HepG2 (cell line): ENCODE data around the gene SLC17A9. TPM values are rescaled to one million over a fixed set of nuclear protein-coding genes. Genes with fewer than 3 reads are reported as not detected.

Experiments used
- ARID5B ChIP-seq: IDR thresholded peaks from 2 replicates; pipeline ENCODE4 v1.4.0; 2020; ENCODE audit warnings: mild to moderate bottlenecking, missing genetic modification reagents
- EP300 ChIP-seq, 3 experiments: sonication (generic) in 1 of 3; formaldehyde crosslinking in 1 of 3; IDR thresholded peaks; 2 replicates each; pipeline versions ENCODE4 v1.5.1 to v1.6.1; 2011 to 2020; ENCODE audit warnings: low read depth in 2 of 3, low read length in 2 of 3, borderline replicate concordance in 1 of 3, improper control_type of control experiment in 1 of 3, mild to moderate bottlenecking in 1 of 3, missing genetic modification reagents in 1 of 3, moderate library complexity in 1 of 3
- ETV5 ChIP-seq: IDR thresholded peaks from 2 replicates; pipeline ENCODE4 v1.6.1; 2018; ENCODE audit warnings: missing biosample characterization, missing genetic modification reagents, inconsistent platforms, borderline replicate concordance
- KDM4B ChIP-seq: sonication (generic); formaldehyde crosslinking; IDR thresholded peaks from 2 replicates; pipeline ENCODE4 v1.4.0; 2020; ENCODE audit warnings: missing genetic modification reagents
- ZNF235 ChIP-seq: sonication (generic); formaldehyde crosslinking; IDR thresholded peaks from 2 replicates; pipeline ENCODE4 v1.8.1; 2023; ENCODE audit warnings: mild to moderate bottlenecking, missing genetic modification reagents, borderline replicate concordance
- ZNF280D ChIP-seq: sonication (generic); formaldehyde crosslinking; IDR thresholded peaks from 2 replicates; pipeline ENCODE4 v1.5.1; 2020; ENCODE audit warnings: mild to moderate bottlenecking, missing genetic modification reagents
- ZNF281 ChIP-seq: sonication (generic); formaldehyde crosslinking; IDR thresholded peaks from 2 replicates; pipeline ENCODE4 v1.4.0; 2020; ENCODE audit warnings: missing genetic modification reagents, borderline replicate concordance
- ZNF343 ChIP-seq: sonication (generic); formaldehyde crosslinking; IDR thresholded peaks from 2 replicates; pipeline ENCODE4 v1.4.0; 2020; ENCODE audit warnings: mild to moderate bottlenecking, missing genetic modification reagents
- ZNF616 ChIP-seq: sonication (generic); formaldehyde crosslinking; IDR thresholded peaks from 2 replicates; pipeline ENCODE4 v1.5.0; 2020; ENCODE audit warnings: low read depth, mild to moderate bottlenecking, missing genetic modification reagents
- polyA plus RNA-seq, 8 experiments: library from polyadenylated mRNA; depleted of rRNA in 3 of 8; stranded (reverse) in 7 of 8; unstranded in 1 of 8; fragments of >200 nt; fragmentation: Illumina TruSeq in 4 of 8; extraction: Trizol in 4 of 8; gene quantifications; 2 replicates each; pipeline versions ENCODE4 v1.2.1 to v1.2.3, GENCODE V29; 2011 to 2016; ENCODE audit warnings: low read depth in 4 of 8, missing spikeins in 1 of 8, mixed read lengths in 1 of 8; ENCODE audit not compliant: insufficient read depth in 1 of 8
- total RNA-seq, 5 experiments: library from RNA; depleted of rRNA; stranded (reverse); fragments of >200 nt; fragmentation: Illumina TruSeq; extraction: Trizol; gene quantifications; 2 replicates each; pipeline ENCODE4 v1.2.3, GENCODE V29; 2016; ENCODE audit warnings: low read depth in 1 of 5
- TF ChIP-seq, protein P1 (sequence below): sonication (generic); formaldehyde crosslinking; IDR thresholded peaks from 2 replicates; pipeline ENCODE4 v1.4.0; 2020; ENCODE audit warnings: missing genetic modification reagents

SLC17A9 gene
- total and polyA plus RNA-seq, 2 of the 13 experiments (the other 11 are each of a cell fraction or from before 2014, with no cell fraction given) = 110 to 191 TPM

GRCh38 chr20:62952968-62953838 is 694 bp downstream of the SLC17A9 start (continued):
- TF ChIP-seq ZNF281 (CRISPR knock-in tag) (peak; percentile 49; the same call in 1 of the 2 replicates), ZNF343 (CRISPR knock-in tag) (peak; percentile 39; the same call in 1 of the 2 replicates), ZNF235 (CRISPR knock-in tag) (peak; percentile 98), KDM4B (CRISPR knock-in tag) (peak; percentile 69; the same call in 1 of the 2 replicates), ZNF280D (CRISPR knock-in tag) (no peak), ARID5B (CRISPR knock-in tag) (0 out of 2 replicates have a peak, but pooled peaks have one; percentile 38), EP300 (IDR thresholded peaks at IDR 0.05; ENCODE audit: low read depth in 2 of 2, low read length in 2 of 2) (no peak), EP300 (CRISPR knock-in tag; IDR thresholded peaks at IDR 0.05; ENCODE audit: borderline replicate concordance) (peak; percentile 51), ZNF616 (CRISPR knock-in tag) (peak; percentile 34; the same call in 1 of the 2 replicates), ETV5 (CRISPR knock-in tag) (no peak)
- TF ChIP-seq, protein P1, sequence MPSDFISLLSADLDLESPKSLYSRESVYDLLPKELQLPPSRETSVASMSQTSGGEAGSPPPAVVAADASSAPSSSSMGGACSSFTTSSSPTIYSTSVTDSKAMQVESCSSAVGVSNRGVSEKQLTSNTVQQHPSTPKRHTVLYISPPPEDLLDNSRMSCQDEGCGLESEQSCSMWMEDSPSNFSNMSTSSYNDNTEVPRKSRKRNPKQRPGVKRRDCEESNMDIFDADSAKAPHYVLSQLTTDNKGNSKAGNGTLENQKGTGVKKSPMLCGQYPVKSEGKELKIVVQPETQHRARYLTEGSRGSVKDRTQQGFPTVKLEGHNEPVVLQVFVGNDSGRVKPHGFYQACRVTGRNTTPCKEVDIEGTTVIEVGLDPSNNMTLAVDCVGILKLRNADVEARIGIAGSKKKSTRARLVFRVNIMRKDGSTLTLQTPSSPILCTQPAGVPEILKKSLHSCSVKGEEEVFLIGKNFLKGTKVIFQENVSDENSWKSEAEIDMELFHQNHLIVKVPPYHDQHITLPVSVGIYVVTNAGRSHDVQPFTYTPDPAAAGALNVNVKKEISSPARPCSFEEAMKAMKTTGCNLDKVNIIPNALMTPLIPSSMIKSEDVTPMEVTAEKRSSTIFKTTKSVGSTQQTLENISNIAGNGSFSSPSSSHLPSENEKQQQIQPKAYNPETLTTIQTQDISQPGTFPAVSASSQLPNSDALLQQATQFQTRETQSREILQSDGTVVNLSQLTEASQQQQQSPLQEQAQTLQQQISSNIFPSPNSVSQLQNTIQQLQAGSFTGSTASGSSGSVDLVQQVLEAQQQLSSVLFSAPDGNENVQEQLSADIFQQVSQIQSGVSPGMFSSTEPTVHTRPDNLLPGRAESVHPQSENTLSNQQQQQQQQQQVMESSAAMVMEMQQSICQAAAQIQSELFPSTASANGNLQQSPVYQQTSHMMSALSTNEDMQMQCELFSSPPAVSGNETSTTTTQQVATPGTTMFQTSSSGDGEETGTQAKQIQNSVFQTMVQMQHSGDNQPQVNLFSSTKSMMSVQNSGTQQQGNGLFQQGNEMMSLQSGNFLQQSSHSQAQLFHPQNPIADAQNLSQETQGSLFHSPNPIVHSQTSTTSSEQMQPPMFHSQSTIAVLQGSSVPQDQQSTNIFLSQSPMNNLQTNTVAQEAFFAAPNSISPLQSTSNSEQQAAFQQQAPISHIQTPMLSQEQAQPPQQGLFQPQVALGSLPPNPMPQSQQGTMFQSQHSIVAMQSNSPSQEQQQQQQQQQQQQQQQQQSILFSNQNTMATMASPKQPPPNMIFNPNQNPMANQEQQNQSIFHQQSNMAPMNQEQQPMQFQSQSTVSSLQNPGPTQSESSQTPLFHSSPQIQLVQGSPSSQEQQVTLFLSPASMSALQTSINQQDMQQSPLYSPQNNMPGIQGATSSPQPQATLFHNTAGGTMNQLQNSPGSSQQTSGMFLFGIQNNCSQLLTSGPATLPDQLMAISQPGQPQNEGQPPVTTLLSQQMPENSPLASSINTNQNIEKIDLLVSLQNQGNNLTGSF (CRISPR knock-in tag) = peak; percentile 47; the same call in 1 of the 2 replicates
